ENCODE data around the gene TPP2.

TPP2 gene

DNA sequence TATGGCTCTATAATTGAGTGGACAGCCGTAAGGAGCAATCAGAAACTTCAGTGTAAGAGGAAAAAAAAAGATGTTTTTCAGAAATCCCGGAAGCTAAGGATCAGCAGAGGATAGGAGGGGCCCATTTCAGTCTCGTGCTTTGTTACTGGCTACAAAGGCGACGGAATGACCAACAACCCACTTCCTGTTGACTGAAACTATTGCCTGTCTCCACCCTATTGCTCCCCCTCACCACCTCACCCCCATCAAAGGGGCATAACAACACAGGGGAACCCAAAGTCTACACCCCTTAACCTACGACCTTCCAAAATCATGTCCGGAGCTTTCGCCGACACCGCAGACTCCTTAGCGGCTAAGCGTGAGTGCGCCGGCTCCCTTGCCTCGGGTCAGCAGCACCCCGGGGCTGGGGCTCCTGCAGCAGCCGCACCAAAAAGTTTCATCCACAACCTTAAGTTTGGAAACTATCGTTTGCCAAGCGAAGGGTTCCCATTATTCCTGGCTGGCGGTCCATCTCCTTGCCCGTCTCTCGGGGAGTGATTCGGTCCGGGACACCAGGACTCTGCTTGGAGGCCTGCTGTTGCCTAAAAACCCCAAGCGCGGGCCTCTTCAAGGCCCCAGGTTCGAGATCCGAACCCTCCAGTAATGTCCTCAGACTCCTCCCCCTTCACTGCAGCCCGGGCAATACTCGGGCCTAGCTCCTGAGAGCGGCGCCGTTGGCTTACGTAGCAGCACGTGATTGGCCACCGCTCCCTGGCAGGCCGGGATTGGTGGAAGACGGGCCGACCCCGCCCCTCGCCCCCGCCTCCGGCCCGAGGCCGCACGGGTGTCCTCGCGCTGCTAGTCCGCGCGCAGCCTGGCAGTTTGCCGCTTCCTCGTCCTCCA is at the start of gene TPP2:
Gene TPP2 (plus strand): TSS at position 840 of the 882 bp plus-strand sequence. CDS start 53 bp downstream, outside the sequence.
- Histone ChIP-seq H3K4me2 (peak within 1 kb of the TSS; percentile 91 to 99 (median 93)), H3K27me3 (no peaks in the 10 kb centered on the region), H3K4me3 (peak within 1 kb of the TSS; percentile 78 to 98 (median 94)), H3K27ac (peak within 1 kb of the TSS; percentile 95 to 100 (median 99)), H3K4me1 (peaks cover 48 to 62% (median 56%) of the 10 kb centered on the region in 10 experiments), H4K20me1 (peaks cover 35 to 45% (median 41%) of the 10 kb centered on the region in 11 experiments), H3K36me3 (peaks cover 8 to 22% (median 13%) of the 10 kb centered on the region in 11 experiments; a peak in 19 of 22 replicates), H3K9me3 (replicated peaks in 1 of 11) (no peaks in the 10 kb centered on the region), H3K9ac (peak within 1 kb of the TSS; percentile 93 to 100 (median 98))
- TF ChIP-seq Cebpa-rat (IDR thresholded peaks at IDR 0.05): peak in 1 of 11 experiments; percentile 25; a peak in 1 of 22 replicates

DNA sequence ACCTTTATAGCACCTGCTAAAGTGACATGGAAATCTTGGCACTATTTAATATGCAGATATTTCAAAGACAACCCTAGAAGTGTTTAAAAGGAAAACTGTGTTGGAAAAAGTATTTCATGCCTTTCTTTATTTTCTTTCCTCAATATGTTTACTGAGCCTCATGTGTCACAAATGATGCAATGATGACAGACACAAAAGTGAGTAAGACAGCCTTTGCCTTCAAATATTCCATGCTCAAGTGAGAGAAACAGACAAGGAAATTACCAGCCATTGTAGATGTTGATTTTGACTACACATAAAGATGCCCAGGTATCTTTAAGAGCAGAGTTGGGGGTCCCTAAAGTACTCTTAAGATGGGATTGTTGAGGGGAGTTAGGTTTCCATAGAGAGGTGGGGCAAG is 48.0 kb upstream of the TPP2 start:
- H3K4me3 ChIP-seq: no peak overlapping the region
- no peaks in the 10 kb centered on the region for H4K20me1 ChIP-seq
- no peak overlapping the region for H3K4me2 ChIP-seq
- H3K36me3 ChIP-seq: no peaks in the 10 kb centered on the region
- H3K27me3 ChIP-seq: no peaks in the 10 kb centered on the region
- no peaks in the 10 kb centered on the region for H3K4me1 ChIP-seq
- no peaks in the 10 kb centered on the region for H3K9me3 ChIP-seq (replicated peaks in 1 of 11)
- no peak overlapping the region for H3K9ac ChIP-seq
- no peak for TF ChIP-seq Cebpa-rat (IDR thresholded peaks at IDR 0.05)
- H3K27ac ChIP-seq: no peak overlapping the region

- Histone ChIP-seq H3K4me2 (no peak overlapping the region), H4K20me1 (no peaks in the 10 kb centered on the region), H3K9ac (no peak overlapping the region), H3K36me3 (no peaks in the 10 kb centered on the region), H3K4me1 (no peaks in the 10 kb centered on the region), H3K4me3 (no peak overlapping the region), H3K27ac (no peak overlapping the region), H3K9me3 (replicated peaks in 1 of 11) (no peaks in the 10 kb centered on the region), H3K27me3 (no peaks in the 10 kb centered on the region)
- TF ChIP-seq Cebpa-rat (IDR thresholded peaks at IDR 0.05): no peak
Observed at GRCh38 chr13:102550507-102550906, 46.3 kb upstream of the TPP2 start.

DNA sequence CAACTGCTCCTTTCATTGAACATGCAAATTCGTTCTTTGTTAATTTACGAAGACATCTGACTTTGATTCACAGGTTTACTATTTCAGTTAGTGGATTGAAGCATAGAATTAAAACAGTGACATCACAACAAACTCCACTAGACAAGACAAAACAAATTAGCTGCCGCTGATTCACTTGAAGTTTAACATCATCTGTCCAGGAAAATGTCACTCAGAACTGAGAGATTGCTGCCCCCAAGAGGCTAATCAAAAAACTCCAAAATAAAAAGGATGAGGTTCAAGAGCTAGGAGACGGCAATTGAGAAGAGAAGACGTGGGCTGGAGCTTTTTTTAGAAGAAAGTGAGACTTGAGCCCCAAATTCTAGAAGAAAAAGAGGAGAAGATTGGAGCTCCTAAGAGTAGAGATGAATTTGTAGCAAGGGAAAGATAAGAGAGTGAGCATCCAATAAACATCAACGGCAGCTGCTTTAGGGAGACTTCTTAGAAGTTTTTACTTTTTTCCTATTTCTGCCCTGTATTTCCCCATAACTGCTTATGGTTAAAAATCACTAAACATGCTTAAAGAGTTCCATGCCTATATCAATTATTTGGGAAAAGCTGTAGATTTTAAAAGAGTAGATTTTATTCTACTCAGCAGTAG is 40.8 kb upstream of the TPP2 start:
- Histone ChIP-seq H3K9ac (no peak overlapping the region), H3K4me1 (no peaks in the 10 kb centered on the region), H3K36me3 (no peaks in the 10 kb centered on the region), H3K9me3 (replicated peaks in 1 of 11) (no peaks in the 10 kb centered on the region), H4K20me1 (no peaks in the 10 kb centered on the region), H3K4me3 (no peak overlapping the region), H3K27me3 (no peaks in the 10 kb centered on the region), H3K4me2 (no peak overlapping the region), H3K27ac (no peak overlapping the region)
- no peak for TF ChIP-seq Cebpa-rat (IDR thresholded peaks at IDR 0.05)

GRCh38 chr13:102556806-102557205 is 40.0 kb upstream of the TPP2 start:
- Histone ChIP-seq H4K20me1 (no peaks in the 10 kb centered on the region), H3K4me2 (no peak overlapping the region), H3K36me3 (no peaks in the 10 kb centered on the region), H3K9ac (no peak overlapping the region), H3K4me1 (no peaks in the 10 kb centered on the region), H3K27ac (no peak overlapping the region), H3K27me3 (no peaks in the 10 kb centered on the region), H3K4me3 (no peak overlapping the region), H3K9me3 (replicated peaks in 1 of 11) (no peaks in the 10 kb centered on the region)
- no peak for TF ChIP-seq Cebpa-rat (IDR thresholded peaks at IDR 0.05)

GRCh38 chr13:102558029-102558428 is 38.8 kb upstream of the TPP2 start:
- Histone ChIP-seq H3K9ac (no peak overlapping the region), H3K36me3 (no peaks in the 10 kb centered on the region), H3K27me3 (no peaks in the 10 kb centered on the region), H3K4me2 (no peak overlapping the region), H3K4me1 (no peaks in the 10 kb centered on the region), H3K9me3 (replicated peaks in 1 of 11) (no peaks in the 10 kb centered on the region), H4K20me1 (no peaks in the 10 kb centered on the region), H3K27ac (no peak overlapping the region), H3K4me3 (no peak overlapping the region)
- no peak for TF ChIP-seq Cebpa-rat (IDR thresholded peaks at IDR 0.05)

- no peaks in the 10 kb centered on the region for H3K4me1 ChIP-seq
- no peaks in the 10 kb centered on the region for H3K36me3 ChIP-seq
- H3K27me3 ChIP-seq: no peaks in the 10 kb centered on the region
- H3K27ac ChIP-seq: no peak overlapping the region
- no peaks in the 10 kb centered on the region for H4K20me1 ChIP-seq
- no peak overlapping the region for H3K4me2 ChIP-seq
- no peak for TF ChIP-seq Cebpa-rat (IDR thresholded peaks at IDR 0.05)
- H3K9me3 ChIP-seq (replicated peaks in 1 of 11): no peaks in the 10 kb centered on the region
- no peak overlapping the region for H3K9ac ChIP-seq
- no peak overlapping the region for H3K4me3 ChIP-seq
Observed at GRCh38 chr13:102561933-102562332, 34.9 kb upstream of the TPP2 start.

DNA sequence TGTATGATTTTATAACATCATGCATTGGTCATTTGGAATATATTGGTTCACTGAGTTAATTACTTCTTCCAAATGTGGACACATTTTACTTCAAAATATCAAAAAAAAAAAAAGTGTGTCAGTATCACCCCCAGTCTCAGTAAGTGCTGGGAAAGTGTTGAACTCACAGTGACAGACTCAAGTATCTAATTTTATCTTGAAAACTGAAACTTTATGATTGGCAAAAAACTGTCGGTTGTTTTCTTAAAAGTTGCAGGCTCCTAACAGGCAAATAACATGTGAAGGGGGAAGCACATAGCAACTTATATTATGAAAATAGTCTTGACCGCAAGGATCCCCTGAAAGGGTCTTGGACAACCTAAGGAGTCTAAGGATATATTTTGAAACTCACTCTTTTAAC is 33.5 kb upstream of the TPP2 start:
- Histone ChIP-seq H3K27me3 (no peaks in the 10 kb centered on the region), H3K4me3 (no peak overlapping the region), H3K27ac (no peak overlapping the region)

DNA sequence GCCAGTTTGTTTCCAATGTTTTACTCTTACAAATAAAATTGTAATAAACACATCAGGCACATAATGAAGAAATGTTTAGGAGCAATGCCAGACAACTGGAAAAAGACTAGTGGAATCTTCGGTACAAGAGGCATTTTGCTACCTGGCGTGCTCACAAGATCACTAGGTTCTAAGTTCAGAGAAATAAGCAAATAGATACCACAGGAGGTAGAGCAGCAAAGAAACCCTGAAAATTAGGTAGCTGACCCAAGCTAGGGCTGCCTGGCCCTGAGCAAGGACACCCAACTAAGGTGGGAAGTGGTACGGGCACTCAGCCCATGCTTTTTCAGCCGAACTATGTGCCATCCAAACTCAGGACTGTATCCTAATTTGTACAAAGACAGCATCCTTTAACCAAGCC is 32.2 kb upstream of the TPP2 start:
- Histone ChIP-seq H3K9ac (no peak overlapping the region), H3K4me3 (no peak overlapping the region), H4K20me1 (no peaks in the 10 kb centered on the region), H3K27me3 (no peaks in the 10 kb centered on the region), H3K4me1 (no peaks in the 10 kb centered on the region), H3K27ac (no peak overlapping the region), H3K36me3 (no peaks in the 10 kb centered on the region), H3K4me2 (no peak overlapping the region), H3K9me3 (replicated peaks in 1 of 11) (no peaks in the 10 kb centered on the region)
- TF ChIP-seq Cebpa-rat (IDR thresholded peaks at IDR 0.05): no peak

More for the DNA sequence above, 33.5 kb upstream of the TPP2 start:
- no peaks in the 10 kb centered on the region for H4K20me1 ChIP-seq
- H3K36me3 ChIP-seq: no peaks in the 10 kb centered on the region
- TF ChIP-seq Cebpa-rat (IDR thresholded peaks at IDR 0.05): no peak
- no peaks in the 10 kb centered on the region for H3K9me3 ChIP-seq (replicated peaks in 1 of 11)
- no peak overlapping the region for H3K9ac ChIP-seq
- H3K4me2 ChIP-seq: no peak overlapping the region
- H3K4me1 ChIP-seq: no peaks in the 10 kb centered on the region
